OCI-LY3 (cell line): ENCODE measurements around the gene GIT2.

Experiments
- EZH2phosphoT487 ChIP-seq: fragments of 200-600 bp; shearing (Covaris generic); IDR thresholded peaks from 2 replicates; pipeline ENCODE4 v1.6.1; 2018; ENCODE audit warnings: antibody characterized with exemption, mixed run types, low read depth
- TF ChIP-seq, protein P1 (sequence below): fragments of 200-600, 300-600 bp; sonication (generic); IDR thresholded peaks from 2 replicates; pipeline ENCODE4 v1.5.1; 2014; ENCODE audit warnings: antibody characterized with exemption, low read length, low read depth

DNA sequence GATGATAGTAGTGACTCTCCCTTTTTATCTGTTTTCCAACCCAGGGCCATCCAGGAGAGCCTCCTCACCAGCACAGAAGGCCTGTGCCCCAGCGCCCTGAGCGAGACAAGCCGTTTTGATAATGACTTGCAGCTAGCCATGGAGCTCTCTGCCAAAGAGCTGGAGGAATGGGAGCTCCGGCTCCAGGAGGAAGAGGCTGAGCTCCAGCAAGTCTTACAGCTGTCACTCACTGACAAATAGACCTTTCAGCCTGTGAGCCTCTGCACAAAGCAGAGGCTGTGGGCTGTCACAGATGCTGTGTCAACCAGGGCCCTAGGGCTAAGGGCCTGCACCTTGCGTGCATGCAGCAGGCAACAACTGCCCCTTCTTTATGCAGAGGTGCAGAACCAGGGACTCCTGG is 41.1 kb upstream of the GIT2 start:
- TF ChIP-seq, protein P1, sequence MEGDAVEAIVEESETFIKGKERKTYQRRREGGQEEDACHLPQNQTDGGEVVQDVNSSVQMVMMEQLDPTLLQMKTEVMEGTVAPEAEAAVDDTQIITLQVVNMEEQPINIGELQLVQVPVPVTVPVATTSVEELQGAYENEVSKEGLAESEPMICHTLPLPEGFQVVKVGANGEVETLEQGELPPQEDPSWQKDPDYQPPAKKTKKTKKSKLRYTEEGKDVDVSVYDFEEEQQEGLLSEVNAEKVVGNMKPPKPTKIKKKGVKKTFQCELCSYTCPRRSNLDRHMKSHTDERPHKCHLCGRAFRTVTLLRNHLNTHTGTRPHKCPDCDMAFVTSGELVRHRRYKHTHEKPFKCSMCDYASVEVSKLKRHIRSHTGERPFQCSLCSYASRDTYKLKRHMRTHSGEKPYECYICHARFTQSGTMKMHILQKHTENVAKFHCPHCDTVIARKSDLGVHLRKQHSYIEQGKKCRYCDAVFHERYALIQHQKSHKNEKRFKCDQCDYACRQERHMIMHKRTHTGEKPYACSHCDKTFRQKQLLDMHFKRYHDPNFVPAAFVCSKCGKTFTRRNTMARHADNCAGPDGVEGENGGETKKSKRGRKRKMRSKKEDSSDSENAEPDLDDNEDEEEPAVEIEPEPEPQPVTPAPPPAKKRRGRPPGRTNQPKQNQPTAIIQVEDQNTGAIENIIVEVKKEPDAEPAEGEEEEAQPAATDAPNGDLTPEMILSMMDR = no peak
- no peak for TF ChIP-seq EZH2phosphoT487
